ENCODE results near the gene SLC39A9. TPM values are rescaled to one million over a fixed set of nuclear protein-coding genes. Genes with fewer than 3 reads are reported as not detected.

SLC39A9 gene
- total and polyA plus RNA-seq, 2 of the 13 experiments (the other 11 are each of a cell fraction or from before 2014, with no cell fraction given): 46.6 to 69.5 TPM

DNA sequence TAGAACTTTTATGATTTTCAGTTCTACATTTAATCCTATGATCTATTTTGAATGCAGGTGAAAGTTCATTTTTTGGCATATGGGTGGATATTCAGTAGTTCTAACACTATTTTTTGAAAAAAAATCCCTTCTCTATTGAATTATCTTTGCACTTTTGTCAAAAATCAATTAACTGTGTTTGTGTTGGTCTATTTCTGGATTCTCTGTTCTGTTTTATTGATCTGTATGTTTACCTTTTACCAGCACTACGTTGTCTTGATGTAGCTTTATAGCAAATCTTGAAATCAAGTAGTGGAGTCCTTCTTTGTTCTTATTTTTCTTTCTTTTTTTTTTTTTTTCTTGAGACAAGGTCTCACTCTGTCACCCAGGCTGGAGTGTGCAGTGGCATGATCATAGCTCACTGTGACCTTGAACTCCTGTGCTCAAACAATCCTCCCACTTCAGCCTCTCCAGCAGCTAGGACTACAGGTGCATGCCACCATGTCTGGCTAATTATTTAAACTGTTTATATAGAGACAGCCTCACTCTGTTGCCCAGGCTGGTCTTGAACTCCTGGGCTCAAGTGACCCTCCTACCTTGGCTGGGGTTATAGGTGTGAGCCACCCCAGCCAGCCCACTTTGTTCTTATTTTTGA, 31.9 kb downstream of the SLC39A9 start:
- intact Hi-C loops (cut with micrococcal nuclease; ENCODE audit: unreplicated experiment) (loop anchor here (1.0 kb wide), 1 partner anchor 32 kb away; the partner anchor contains the start of genes ERH and SLC39A9), in situ Hi-C loops (cut with HindIII; ENCODE audit: extremely low pct_ligation_motif_present, low pct_unique_long_range_greater_than_20kb) (no loop called here)
- Histone ChIP-seq H3K4me2 (ENCODE audit: low read depth, low read length) (no peak overlapping the region), H3K9me3 (ENCODE audit: low read length) (no peaks in the 10 kb centered on the region), H3K27me3 (ENCODE audit: control insufficient read depth in 1 of 2, insufficient read depth in 2 of 2, low read length in 2 of 2) (no peaks in the 10 kb centered on the region), H3K4me3 (replicated peaks in 1 of 3; ENCODE audit: insufficient read depth in 1 of 3, low read depth in 2 of 3, low read length in 3 of 3) (no peak overlapping the region), H3K9ac (ENCODE audit: insufficient read depth, low read depth, low read length) (no peak overlapping the region), H3K36me3 (replicated peaks in 1 of 2; ENCODE audit: control insufficient read depth in 1 of 2, insufficient read depth in 2 of 2, low read length in 2 of 2) (peaks cover 8 to 17% of the 10 kb centered on the region in 2 experiments; a peak in 4 of 5 replicates), H2AFZ (ENCODE audit: low read length) (no peak overlapping the region), H3K4me1 (ENCODE audit: insufficient read depth, low read length) (peaks cover 15% of the 10 kb centered on the region), H4K20me1 (ENCODE audit: insufficient read depth, low read length) (0 out of 2 replicates have a peak, but pooled peaks cover 4% of the 10 kb centered on the region), H3K27ac (ENCODE audit: extremely low read length, insufficient read depth, low read length) (peak overlapping the region; percentile 39), H3K79me2 (ENCODE audit: insufficient read depth, low read length) (peaks cover 25% of the 10 kb centered on the region)
- BruUV-seq (replicated peaks): no TSS peak
- 5% methylated on average over 1 of the region's 1 CpG for WGBS (ENCODE audit: low lambda C conversion rate)
- ChIA-PET CTCF (ENCODE audit: low intra/inter-chr PET ratio, low total read pairs) (no interaction called here), POLR2A (interaction anchor here (0.6 to 1.1 kb wide), 2 partner anchors 30 to 33 kb away, joined by 3 to 11 read pairs; partner anchors contain the start of genes ERH and SLC39A9)
- peak; percentile 64 for DNase-seq (ENCODE audit: low spot score)
- peak; percentile 4 for FAIRE-seq
- peak; percentile 94 for ATAC-seq
- TF ChIP-seq NFIC (IDR thresholded peaks at IDR 0.05; ENCODE audit: low read length) (peak; percentile 73; the same call in 1 of the 2 replicates), SAP130 (CRISPR knock-in tag; IDR thresholded peaks at IDR 0.05; ENCODE audit: low read depth) (peak; percentile 54), ZNF230 (CRISPR knock-in tag; IDR thresholded peaks at IDR 0.05) (no peak), NR2C2 (CRISPR knock-in tag; IDR thresholded peaks at IDR 0.05; ENCODE audit: borderline replicate concordance) (peak; percentile 58; the same call in 1 of the 2 replicates), CBX1 (IDR thresholded peaks at IDR 0.05; ENCODE audit: low read depth) (no peak), FOXA1 (IDR thresholded peaks at IDR 0.05) (0 out of 2 replicates have a peak, but pooled peaks have one; percentile 20), FOXA1 (CRISPR knock-in tag; IDR thresholded peaks at IDR 0.05) (no peak), TRIM24 (CRISPR knock-in tag; IDR thresholded peaks at IDR 0.05) (no peak), RCOR2 (CRISPR knock-in tag; IDR thresholded peaks at IDR 0.05) (peak; percentile 82), NCOA2 (CRISPR knock-in tag; IDR thresholded peaks at IDR 0.05) (peak; percentile 63), NCOR1 (IDR thresholded peaks at IDR 0.05; ENCODE audit: borderline replicate concordance, low read length) (peak; percentile 65; the same call in 1 of the 2 replicates), SALL1 (CRISPR knock-in tag; IDR thresholded peaks at IDR 0.05) (peak; percentile 51), FOXJ3 (CRISPR knock-in tag; IDR thresholded peaks at IDR 0.05; ENCODE audit: borderline replicate concordance) (peak; percentile 59; the same call in 1 of the 2 replicates), ZNF264 (CRISPR knock-in tag; IDR thresholded peaks at IDR 0.05) (0 out of 2 replicates have a peak, but pooled peaks have one; percentile 19), POGZ (CRISPR knock-in tag; IDR thresholded peaks at IDR 0.05) (peak; percentile 88), THAP11 (CRISPR knock-in tag; IDR thresholded peaks at IDR 0.05) (peak; percentile 17; the same call in 1 of the 2 replicates), DPF2 (CRISPR knock-in tag; IDR thresholded peaks at IDR 0.05; ENCODE audit: borderline replicate concordance, low read depth) (peak; percentile 38; the same call in 1 of the 2 replicates)
- TF ChIP-seq, protein P1, sequence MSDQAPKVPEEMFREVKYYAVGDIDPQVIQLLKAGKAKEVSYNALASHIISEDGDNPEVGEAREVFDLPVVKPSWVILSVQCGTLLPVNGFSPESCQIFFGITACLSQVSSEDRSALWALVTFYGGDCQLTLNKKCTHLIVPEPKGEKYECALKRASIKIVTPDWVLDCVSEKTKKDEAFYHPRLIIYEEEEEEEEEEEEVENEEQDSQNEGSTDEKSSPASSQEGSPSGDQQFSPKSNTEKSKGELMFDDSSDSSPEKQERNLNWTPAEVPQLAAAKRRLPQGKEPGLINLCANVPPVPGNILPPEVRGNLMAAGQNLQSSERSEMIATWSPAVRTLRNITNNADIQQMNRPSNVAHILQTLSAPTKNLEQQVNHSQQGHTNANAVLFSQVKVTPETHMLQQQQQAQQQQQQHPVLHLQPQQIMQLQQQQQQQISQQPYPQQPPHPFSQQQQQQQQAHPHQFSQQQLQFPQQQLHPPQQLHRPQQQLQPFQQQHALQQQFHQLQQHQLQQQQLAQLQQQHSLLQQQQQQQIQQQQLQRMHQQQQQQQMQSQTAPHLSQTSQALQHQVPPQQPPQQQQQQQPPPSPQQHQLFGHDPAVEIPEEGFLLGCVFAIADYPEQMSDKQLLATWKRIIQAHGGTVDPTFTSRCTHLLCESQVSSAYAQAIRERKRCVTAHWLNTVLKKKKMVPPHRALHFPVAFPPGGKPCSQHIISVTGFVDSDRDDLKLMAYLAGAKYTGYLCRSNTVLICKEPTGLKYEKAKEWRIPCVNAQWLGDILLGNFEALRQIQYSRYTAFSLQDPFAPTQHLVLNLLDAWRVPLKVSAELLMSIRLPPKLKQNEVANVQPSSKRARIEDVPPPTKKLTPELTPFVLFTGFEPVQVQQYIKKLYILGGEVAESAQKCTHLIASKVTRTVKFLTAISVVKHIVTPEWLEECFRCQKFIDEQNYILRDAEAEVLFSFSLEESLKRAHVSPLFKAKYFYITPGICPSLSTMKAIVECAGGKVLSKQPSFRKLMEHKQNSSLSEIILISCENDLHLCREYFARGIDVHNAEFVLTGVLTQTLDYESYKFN (CRISPR knock-in tag; conservative IDR thresholded peaks at IDR 0.05): peak; percentile 81
- TF ChIP-seq, protein P2, sequence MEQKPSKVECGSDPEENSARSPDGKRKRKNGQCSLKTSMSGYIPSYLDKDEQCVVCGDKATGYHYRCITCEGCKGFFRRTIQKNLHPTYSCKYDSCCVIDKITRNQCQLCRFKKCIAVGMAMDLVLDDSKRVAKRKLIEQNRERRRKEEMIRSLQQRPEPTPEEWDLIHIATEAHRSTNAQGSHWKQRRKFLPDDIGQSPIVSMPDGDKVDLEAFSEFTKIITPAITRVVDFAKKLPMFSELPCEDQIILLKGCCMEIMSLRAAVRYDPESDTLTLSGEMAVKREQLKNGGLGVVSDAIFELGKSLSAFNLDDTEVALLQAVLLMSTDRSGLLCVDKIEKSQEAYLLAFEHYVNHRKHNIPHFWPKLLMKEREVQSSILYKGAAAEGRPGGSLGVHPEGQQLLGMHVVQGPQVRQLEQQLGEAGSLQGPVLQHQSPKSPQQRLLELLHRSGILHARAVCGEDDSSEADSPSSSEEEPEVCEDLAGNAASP (CRISPR knock-in tag; IDR thresholded peaks at IDR 0.05; ENCODE audit: borderline replicate concordance): 0 out of 2 replicates have a peak, but pooled peaks have one; percentile 9
- TF ChIP-seq, protein P3, sequence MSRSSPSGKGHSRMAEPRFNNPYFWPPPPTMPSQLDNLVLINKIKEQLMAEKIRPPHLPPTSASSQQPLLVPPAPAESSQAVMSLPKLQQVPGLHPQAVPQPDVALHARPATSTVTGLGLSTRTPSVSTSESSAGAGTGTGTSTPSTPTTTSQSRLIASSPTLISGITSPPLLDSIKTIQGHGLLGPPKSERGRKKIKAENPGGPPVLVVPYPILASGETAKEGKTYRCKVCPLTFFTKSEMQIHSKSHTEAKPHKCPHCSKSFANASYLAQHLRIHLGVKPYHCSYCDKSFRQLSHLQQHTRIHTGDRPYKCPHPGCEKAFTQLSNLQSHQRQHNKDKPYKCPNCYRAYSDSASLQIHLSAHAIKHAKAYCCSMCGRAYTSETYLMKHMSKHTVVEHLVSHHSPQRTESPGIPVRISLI (CRISPR knock-in tag; IDR thresholded peaks at IDR 0.05; ENCODE audit: borderline replicate concordance): peak; percentile 81

Data from HepG2 (cell line).